ENCODE results near the gene DLG1. TPM values are rescaled to one million over a fixed set of nuclear protein-coding genes. Genes with fewer than 3 reads are reported as not detected.

The DLG1 gene
- total RNA-seq, 4 donors from 2014 or later: 71.4 to 96.7 (median 88.5) TPM

- TF ChIP-seq POLR2A (IDR thresholded peaks at IDR 0.05): no peak
- TF ChIP-seq CTCF (IDR thresholded peaks at IDR 0.05): no peak
- no peak for DNase-seq (ENCODE audit: low spot score in 2 of 2)
- WGBS, 2 donors: 95 to 96% methylated on average over 2 of the region's 2 CpGs
- no peak overlapping the region for H3K4me3 ChIP-seq (ENCODE audit: low read depth, poor library complexity, severe bottlenecking)
- intact Hi-C loops (cut with DNase I; ENCODE audit: low total_unique reads): no loop called here
Observed at GRCh38 chr3:197241173-197241572, 57.2 kb downstream of the DLG1 start.

- intact Hi-C loops (cut with DNase I; ENCODE audit: low total_unique reads): no loop called here
- no peak overlapping the region for H3K4me3 ChIP-seq (ENCODE audit: low read depth, poor library complexity, severe bottlenecking)
- 79 to 82% methylated on average over 1 of the region's 1 CpG for WGBS, 2 donors
- DNase-seq (ENCODE audit: low spot score in 2 of 2): no peak
- TF ChIP-seq CTCF (IDR thresholded peaks at IDR 0.05): no peak
- TF ChIP-seq POLR2A (IDR thresholded peaks at IDR 0.05): no peak
Observed at GRCh38 chr3:197239857-197240256, 58.6 kb downstream of the DLG1 start.

- WGBS, 2 donors: 69 to 83% methylated on average over 1 of the region's 1 CpG
- TF ChIP-seq CTCF (IDR thresholded peaks at IDR 0.05): no peak
- TF ChIP-seq POLR2A (IDR thresholded peaks at IDR 0.05): no peak
- intact Hi-C loops (cut with DNase I; ENCODE audit: low total_unique reads): no loop called here
- no peak for DNase-seq (ENCODE audit: low spot score in 2 of 2)
- H3K4me3 ChIP-seq (ENCODE audit: low read depth, poor library complexity, severe bottlenecking): no peak overlapping the region
Observed at GRCh38 chr3:197238842-197239241, 59.6 kb downstream of the DLG1 start.

- no peak for TF ChIP-seq CTCF (IDR thresholded peaks at IDR 0.05)
- no peak for TF ChIP-seq POLR2A (IDR thresholded peaks at IDR 0.05)
- intact Hi-C loops (cut with DNase I; ENCODE audit: low total_unique reads): no loop called here
- DNase-seq (ENCODE audit: low spot score in 2 of 2): no peak
- 96% methylated on average over 4 of the region's 4 CpGs for WGBS, 2 donors
- no peak overlapping the region for H3K4me3 ChIP-seq (ENCODE audit: low read depth, poor library complexity, severe bottlenecking)
Observed at GRCh38 chr3:197237897-197238296, 60.5 kb downstream of the DLG1 start.

GRCh38 chr3:197236362-197236761 is 62.0 kb downstream of the DLG1 start:
- no peak for DNase-seq (ENCODE audit: low spot score in 2 of 2)
- intact Hi-C loops (cut with DNase I; ENCODE audit: low total_unique reads): no loop called here
- TF ChIP-seq CTCF (IDR thresholded peaks at IDR 0.05) (no peak), POLR2A (IDR thresholded peaks at IDR 0.05) (no peak)
- H3K4me3 ChIP-seq (ENCODE audit: low read depth, poor library complexity, severe bottlenecking): no peak overlapping the region
- WGBS, 2 donors: 96 to 97% methylated on average over 4 of the region's 4 CpGs
